HepG2 (cell line): Measurements from ENCODE around the gene KAT6B. TPM values are rescaled to one million over a fixed set of nuclear protein-coding genes. Genes with fewer than 3 reads are reported as not detected.

Source experiments
- ARNTL ChIP-seq: sonication (generic); formaldehyde crosslinking; IDR thresholded peaks from 2 replicates; pipeline ENCODE4 v1.4.0; 2020; ENCODE audit warnings: mild to moderate bottlenecking, missing genetic modification reagents
- ATF7 ChIP-seq, 2 experiments: fragments of 450-650 bp in 1 of 2; sonication (generic) in 1 of 2; formaldehyde crosslinking in 1 of 2; IDR thresholded peaks; 2 replicates each; pipeline versions ENCODE4 v1.4.0 to v1.6.1; 2016 to 2020; ENCODE audit warnings: antibody characterized with exemption in 1 of 2, mild to moderate bottlenecking in 1 of 2, missing genetic modification reagents in 1 of 2
- ELF4 ChIP-seq: sonication (generic); formaldehyde crosslinking; IDR thresholded peaks from 2 replicates; pipeline ENCODE4 v1.5.0; 2020; ENCODE audit warnings: missing genetic modification reagents, mild to moderate bottlenecking, moderate library complexity, borderline replicate concordance
- MIXL1 ChIP-seq: IDR thresholded peaks from 2 replicates; pipeline ENCODE4 v1.6.1; 2016
- RARG ChIP-seq: sonication (generic); formaldehyde crosslinking; IDR thresholded peaks from 2 replicates; pipeline ENCODE4 v1.4.0; 2020; ENCODE audit warnings: low read depth, mild to moderate bottlenecking, missing genetic modification reagents
- ZBTB1 ChIP-seq: sonication (generic); formaldehyde crosslinking; IDR thresholded peaks from 2 replicates; pipeline ENCODE4 v1.4.0; 2020; ENCODE audit warnings: missing genetic modification reagents, borderline replicate concordance
- ZFY ChIP-seq: sonication (generic); formaldehyde crosslinking; IDR thresholded peaks from 2 replicates; pipeline ENCODE4 v1.4.0; 2020; ENCODE audit warnings: missing genetic modification reagents
- ZNF124 ChIP-seq: sonication (generic); formaldehyde crosslinking; IDR thresholded peaks from 2 replicates; pipeline ENCODE4 v1.4.0; 2020; ENCODE audit warnings: missing genetic modification reagents
- ZNF484 ChIP-seq: sonication (generic); formaldehyde crosslinking; IDR thresholded peaks from 2 replicates; pipeline ENCODE4 v1.5.1; 2020; ENCODE audit warnings: mild to moderate bottlenecking, low read depth, missing genetic modification reagents, borderline replicate concordance
- ZNF775 ChIP-seq: sonication (generic); formaldehyde crosslinking; IDR thresholded peaks from 2 replicates; pipeline ENCODE4 v1.4.0; 2020; ENCODE audit warnings: missing genetic modification reagents, mild to moderate bottlenecking, moderate library complexity, borderline replicate concordance
- ZNF781 ChIP-seq: sonication (generic); formaldehyde crosslinking; IDR thresholded peaks from 2 replicates; pipeline ENCODE4 v1.5.1; 2020; ENCODE audit warnings: borderline replicate concordance, mild to moderate bottlenecking, missing genetic modification reagents; ENCODE audit errors: not compliant biosample characterization
- ZNF879 ChIP-seq: sonication (generic); formaldehyde crosslinking; IDR thresholded peaks from 2 replicates; pipeline ENCODE4 v1.8.1; 2023; ENCODE audit warnings: missing genetic modification reagents
- ZSCAN22 ChIP-seq: sonication (generic); formaldehyde crosslinking; IDR thresholded peaks from 2 replicates; pipeline ENCODE4 v1.4.0; 2020; ENCODE audit warnings: mild to moderate bottlenecking, missing genetic modification reagents
- polyA plus RNA-seq, 8 experiments: library from polyadenylated mRNA; depleted of rRNA in 3 of 8; stranded (reverse) in 7 of 8; unstranded in 1 of 8; fragments of >200 nt; fragmentation: Illumina TruSeq in 4 of 8; extraction: Trizol in 4 of 8; gene quantifications; 2 replicates each; pipeline versions ENCODE4 v1.2.1 to v1.2.3, GENCODE V29; 2011 to 2016; ENCODE audit warnings: low read depth in 4 of 8, missing spikeins in 1 of 8, mixed read lengths in 1 of 8; ENCODE audit not compliant: insufficient read depth in 1 of 8
- total RNA-seq, 5 experiments: library from RNA; depleted of rRNA; stranded (reverse); fragments of >200 nt; fragmentation: Illumina TruSeq; extraction: Trizol; gene quantifications; 2 replicates each; pipeline ENCODE4 v1.2.3, GENCODE V29; 2016; ENCODE audit warnings: low read depth in 1 of 5
- TF ChIP-seq, protein P1 (sequence below): sonication (generic); formaldehyde crosslinking; IDR thresholded peaks from 2 replicates; pipeline ENCODE4 v1.5.0; 2020; ENCODE audit warnings: mild to moderate bottlenecking, missing genetic modification reagents, moderate library complexity
- TF ChIP-seq, protein P2 (sequence below): IDR thresholded peaks from 2 replicates; pipeline ENCODE4 v1.6.1; 2012; ENCODE audit warnings: low read depth, low read length, improper control_type of control experiment
- TF ChIP-seq, protein P3 (sequence below): sonication (generic); formaldehyde crosslinking; IDR thresholded peaks from 2 replicates; pipeline ENCODE4 v1.8.0; 2022; ENCODE audit warnings: missing genetic modification reagents, mild to moderate bottlenecking, moderate library complexity, borderline replicate concordance
- TF ChIP-seq, protein P4 (sequence below): sonication (generic); formaldehyde crosslinking; IDR thresholded peaks from 2 replicates; pipeline ENCODE4 v1.4.0; 2020; ENCODE audit warnings: missing genetic modification reagents

KAT6B gene
- total and polyA plus RNA-seq, 2 of the 13 experiments (the other 11 are each of a cell fraction or from before 2014, with no cell fraction given): 3.0 to 9.5 TPM

DNA sequence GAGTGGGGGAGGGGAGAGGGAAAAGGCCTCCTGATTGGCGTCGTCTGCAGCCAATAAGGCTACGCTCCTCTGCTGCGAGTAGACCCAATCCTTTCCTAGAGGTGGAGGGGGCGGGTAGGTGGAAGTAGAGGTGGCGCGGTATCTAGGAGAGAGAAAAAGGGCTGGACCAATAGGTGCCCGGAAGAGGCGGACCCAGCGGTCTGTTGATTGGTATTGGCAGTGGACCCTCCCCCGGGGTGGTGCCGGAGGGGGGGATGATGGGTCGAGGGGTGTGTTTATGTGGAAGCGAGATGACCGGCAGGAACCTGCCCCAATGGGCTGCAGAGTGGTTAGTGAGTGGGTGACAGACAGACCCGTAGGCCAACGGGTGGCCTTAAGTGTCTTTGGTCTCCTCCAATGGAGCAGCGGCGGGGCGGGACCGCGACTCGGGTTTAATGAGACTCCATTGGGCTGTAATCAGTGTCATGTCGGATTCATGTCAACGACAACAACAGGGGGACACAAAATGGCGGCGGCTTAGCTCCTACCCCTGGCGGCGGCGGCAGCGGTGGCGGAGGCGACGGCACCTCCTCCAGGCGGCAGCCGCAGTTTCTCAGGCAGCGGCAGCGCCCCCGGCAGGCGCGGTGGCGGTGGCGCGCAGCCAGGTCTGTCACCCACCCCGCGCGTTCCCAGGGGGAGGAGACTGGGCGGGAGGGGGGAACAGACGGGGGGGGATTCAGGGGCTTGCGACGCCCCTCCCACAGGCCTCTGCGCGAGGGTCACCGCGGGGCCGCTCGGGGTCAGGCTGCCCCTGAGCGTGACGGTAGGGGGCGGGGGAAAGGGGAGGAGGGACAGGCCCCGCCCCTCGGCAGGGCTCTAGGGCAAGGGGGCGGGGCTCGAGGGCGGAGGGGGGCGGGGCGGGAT lies at the start of gene KAT6B (continued):
- TF ChIP-seq, protein P1, sequence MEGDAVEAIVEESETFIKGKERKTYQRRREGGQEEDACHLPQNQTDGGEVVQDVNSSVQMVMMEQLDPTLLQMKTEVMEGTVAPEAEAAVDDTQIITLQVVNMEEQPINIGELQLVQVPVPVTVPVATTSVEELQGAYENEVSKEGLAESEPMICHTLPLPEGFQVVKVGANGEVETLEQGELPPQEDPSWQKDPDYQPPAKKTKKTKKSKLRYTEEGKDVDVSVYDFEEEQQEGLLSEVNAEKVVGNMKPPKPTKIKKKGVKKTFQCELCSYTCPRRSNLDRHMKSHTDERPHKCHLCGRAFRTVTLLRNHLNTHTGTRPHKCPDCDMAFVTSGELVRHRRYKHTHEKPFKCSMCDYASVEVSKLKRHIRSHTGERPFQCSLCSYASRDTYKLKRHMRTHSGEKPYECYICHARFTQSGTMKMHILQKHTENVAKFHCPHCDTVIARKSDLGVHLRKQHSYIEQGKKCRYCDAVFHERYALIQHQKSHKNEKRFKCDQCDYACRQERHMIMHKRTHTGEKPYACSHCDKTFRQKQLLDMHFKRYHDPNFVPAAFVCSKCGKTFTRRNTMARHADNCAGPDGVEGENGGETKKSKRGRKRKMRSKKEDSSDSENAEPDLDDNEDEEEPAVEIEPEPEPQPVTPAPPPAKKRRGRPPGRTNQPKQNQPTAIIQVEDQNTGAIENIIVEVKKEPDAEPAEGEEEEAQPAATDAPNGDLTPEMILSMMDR (CRISPR knock-in tag): peak; percentile 26; the same call in 1 of the 2 replicates
- no peak for TF ChIP-seq ZNF124 (CRISPR knock-in tag)
- no peak for TF ChIP-seq ZFY (CRISPR knock-in tag)
- no peak for TF ChIP-seq ATF7 (IDR thresholded peaks at IDR 0.05)
- no peak for TF ChIP-seq ATF7 (CRISPR knock-in tag; IDR thresholded peaks at IDR 0.05)
- no peak for TF ChIP-seq RARG (CRISPR knock-in tag)
- TF ChIP-seq, protein P2, sequence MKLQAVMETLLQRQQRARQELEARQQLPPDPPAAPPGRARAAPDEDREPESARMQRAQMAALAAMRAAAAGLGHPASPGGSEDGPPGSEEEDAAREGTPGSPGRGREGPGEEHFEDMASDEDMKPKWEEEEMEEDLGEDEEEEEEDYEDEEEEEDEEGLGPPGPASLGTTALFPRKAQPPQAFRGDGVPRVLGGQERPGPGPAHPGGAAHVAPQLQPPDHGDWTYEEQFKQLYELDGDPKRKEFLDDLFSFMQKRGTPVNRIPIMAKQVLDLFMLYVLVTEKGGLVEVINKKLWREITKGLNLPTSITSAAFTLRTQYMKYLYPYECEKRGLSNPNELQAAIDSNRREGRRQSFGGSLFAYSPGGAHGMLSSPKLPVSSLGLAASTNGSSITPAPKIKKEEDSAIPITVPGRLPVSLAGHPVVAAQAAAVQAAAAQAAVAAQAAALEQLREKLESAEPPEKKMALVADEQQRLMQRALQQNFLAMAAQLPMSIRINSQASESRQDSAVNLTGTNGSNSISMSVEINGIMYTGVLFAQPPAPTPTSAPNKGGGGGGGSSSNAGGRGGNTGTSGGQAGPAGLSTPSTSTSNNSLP: peak; percentile 72
- no peak for TF ChIP-seq ZNF484
- no peak for TF ChIP-seq ZNF781
- no peak for TF ChIP-seq ARNTL
- no peak for TF ChIP-seq ELF4
- no peak for TF ChIP-seq ZSCAN22 (CRISPR knock-in tag)
- TF ChIP-seq MIXL1 (CRISPR knock-in tag): peak; percentile 83
- TF ChIP-seq, protein P3, sequence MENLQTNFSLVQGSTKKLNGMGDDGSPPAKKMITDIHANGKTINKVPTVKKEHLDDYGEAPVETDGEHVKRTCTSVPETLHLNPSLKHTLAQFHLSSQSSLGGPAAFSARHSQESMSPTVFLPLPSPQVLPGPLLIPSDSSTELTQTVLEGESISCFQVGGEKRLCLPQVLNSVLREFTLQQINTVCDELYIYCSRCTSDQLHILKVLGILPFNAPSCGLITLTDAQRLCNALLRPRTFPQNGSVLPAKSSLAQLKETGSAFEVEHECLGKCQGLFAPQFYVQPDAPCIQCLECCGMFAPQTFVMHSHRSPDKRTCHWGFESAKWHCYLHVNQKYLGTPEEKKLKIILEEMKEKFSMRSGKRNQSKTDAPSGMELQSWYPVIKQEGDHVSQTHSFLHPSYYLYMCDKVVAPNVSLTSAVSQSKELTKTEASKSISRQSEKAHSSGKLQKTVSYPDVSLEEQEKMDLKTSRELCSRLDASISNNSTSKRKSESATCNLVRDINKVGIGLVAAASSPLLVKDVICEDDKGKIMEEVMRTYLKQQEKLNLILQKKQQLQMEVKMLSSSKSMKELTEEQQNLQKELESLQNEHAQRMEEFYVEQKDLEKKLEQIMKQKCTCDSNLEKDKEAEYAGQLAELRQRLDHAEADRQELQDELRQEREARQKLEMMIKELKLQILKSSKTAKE: no peak
- no peak for TF ChIP-seq ZNF879 (CRISPR knock-in tag)
- TF ChIP-seq, protein P4, sequence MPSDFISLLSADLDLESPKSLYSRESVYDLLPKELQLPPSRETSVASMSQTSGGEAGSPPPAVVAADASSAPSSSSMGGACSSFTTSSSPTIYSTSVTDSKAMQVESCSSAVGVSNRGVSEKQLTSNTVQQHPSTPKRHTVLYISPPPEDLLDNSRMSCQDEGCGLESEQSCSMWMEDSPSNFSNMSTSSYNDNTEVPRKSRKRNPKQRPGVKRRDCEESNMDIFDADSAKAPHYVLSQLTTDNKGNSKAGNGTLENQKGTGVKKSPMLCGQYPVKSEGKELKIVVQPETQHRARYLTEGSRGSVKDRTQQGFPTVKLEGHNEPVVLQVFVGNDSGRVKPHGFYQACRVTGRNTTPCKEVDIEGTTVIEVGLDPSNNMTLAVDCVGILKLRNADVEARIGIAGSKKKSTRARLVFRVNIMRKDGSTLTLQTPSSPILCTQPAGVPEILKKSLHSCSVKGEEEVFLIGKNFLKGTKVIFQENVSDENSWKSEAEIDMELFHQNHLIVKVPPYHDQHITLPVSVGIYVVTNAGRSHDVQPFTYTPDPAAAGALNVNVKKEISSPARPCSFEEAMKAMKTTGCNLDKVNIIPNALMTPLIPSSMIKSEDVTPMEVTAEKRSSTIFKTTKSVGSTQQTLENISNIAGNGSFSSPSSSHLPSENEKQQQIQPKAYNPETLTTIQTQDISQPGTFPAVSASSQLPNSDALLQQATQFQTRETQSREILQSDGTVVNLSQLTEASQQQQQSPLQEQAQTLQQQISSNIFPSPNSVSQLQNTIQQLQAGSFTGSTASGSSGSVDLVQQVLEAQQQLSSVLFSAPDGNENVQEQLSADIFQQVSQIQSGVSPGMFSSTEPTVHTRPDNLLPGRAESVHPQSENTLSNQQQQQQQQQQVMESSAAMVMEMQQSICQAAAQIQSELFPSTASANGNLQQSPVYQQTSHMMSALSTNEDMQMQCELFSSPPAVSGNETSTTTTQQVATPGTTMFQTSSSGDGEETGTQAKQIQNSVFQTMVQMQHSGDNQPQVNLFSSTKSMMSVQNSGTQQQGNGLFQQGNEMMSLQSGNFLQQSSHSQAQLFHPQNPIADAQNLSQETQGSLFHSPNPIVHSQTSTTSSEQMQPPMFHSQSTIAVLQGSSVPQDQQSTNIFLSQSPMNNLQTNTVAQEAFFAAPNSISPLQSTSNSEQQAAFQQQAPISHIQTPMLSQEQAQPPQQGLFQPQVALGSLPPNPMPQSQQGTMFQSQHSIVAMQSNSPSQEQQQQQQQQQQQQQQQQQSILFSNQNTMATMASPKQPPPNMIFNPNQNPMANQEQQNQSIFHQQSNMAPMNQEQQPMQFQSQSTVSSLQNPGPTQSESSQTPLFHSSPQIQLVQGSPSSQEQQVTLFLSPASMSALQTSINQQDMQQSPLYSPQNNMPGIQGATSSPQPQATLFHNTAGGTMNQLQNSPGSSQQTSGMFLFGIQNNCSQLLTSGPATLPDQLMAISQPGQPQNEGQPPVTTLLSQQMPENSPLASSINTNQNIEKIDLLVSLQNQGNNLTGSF (CRISPR knock-in tag): no peak
- TF ChIP-seq ZBTB1 (CRISPR knock-in tag): no peak
- no peak for TF ChIP-seq ZNF775
